CD4-positive, alpha-beta T cell (primary cell): ENCODE results near the gene ARHGEF33. TPM values are rescaled to one million over a fixed set of nuclear protein-coding genes. Genes with fewer than 3 reads are reported as not detected.

Experiments used
- ATAC-seq: fragments of 200-7000 bp; cut with Tn5 transposase; one replicate; pipeline ENCODE4 v1.10.0; 2022; ENCODE audit warnings: mild to moderate bottlenecking; ENCODE audit not compliant: poor library complexity
- CTCF ChIA-PET: fragments of 350-600 bp; sonication (Branson Sonifier 250); formaldehyde crosslinking; loops from one replicate; lab custom pipeline; 2021; ENCODE audit warnings: antibody characterized with exemption, inconsistent platforms; lab: Charles Lee
- POLR2A ChIA-PET: fragments of 350-600 bp; sonication (Branson Sonifier 250); formaldehyde crosslinking; loops from one replicate; lab custom pipeline; 2021; ENCODE audit warnings: antibody characterized with exemption, inconsistent platforms; lab: Charles Lee
- DNase-seq, 14 experiments: peaks; one replicate each; pipeline ENCODE4 v3.0.0-alpha.2; 2013 to 2020; ENCODE audit warnings: mixed read lengths in 2 of 14
- H3K27ac ChIP-seq, 2 donors: one replicate each; pipeline versions ENCODE4 v1.5.1 to v1.7.0; 2013; ENCODE audit warnings: low read length in 2 of 2, low read depth in 1 of 2, mild to moderate bottlenecking in 1 of 2
- H3K27me3 ChIP-seq, 2 experiments: 1 replicate in 1 of 2; 2 replicates in 1 of 2; pipeline versions ENCODE4 v1.6.1 to v1.7.0; 2013; ENCODE audit warnings: low read length in 2 of 2, control low read depth in 1 of 2, mild to moderate bottlenecking in 1 of 2, moderate library complexity in 1 of 2; ENCODE audit not compliant: insufficient read depth in 2 of 2, control insufficient read depth in 1 of 2
- H3K36me3 ChIP-seq: one replicate; pipeline ENCODE4 v1.6.1; 2013; ENCODE audit warnings: low read length, control low read depth; ENCODE audit not compliant: insufficient read depth
- H3K4me1 ChIP-seq: one replicate; pipeline ENCODE4 v1.6.1; 2013; ENCODE audit warnings: low read length, control low read depth; ENCODE audit not compliant: insufficient read depth
- H3K4me3 ChIP-seq: one replicate; pipeline ENCODE4 v1.5.1; 2013; ENCODE audit warnings: mild to moderate bottlenecking, low read length, moderate library complexity
- H3K9me3 ChIP-seq, 2 experiments: 1 replicate in 1 of 2; 2 replicates in 1 of 2; pipeline versions ENCODE4 v1.6.1 to v1.7.0; 2013; ENCODE audit warnings: low read length in 2 of 2, mild to moderate bottlenecking in 2 of 2, control low read depth in 1 of 2, moderate library complexity in 1 of 2; ENCODE audit not compliant: control insufficient read depth in 1 of 2, insufficient read depth in 1 of 2
- H3K27ac Mint-ChIP-seq: one replicate; pipeline ENCODE4 v1.8.0; 2020; ENCODE audit warnings: mixed read lengths
- H3K27me3 Mint-ChIP-seq: one replicate; pipeline ENCODE4 v1.8.0; 2021; ENCODE audit warnings: mixed read lengths
- H3K36me3 Mint-ChIP-seq: one replicate; pipeline ENCODE4 v1.8.0; 2021; ENCODE audit warnings: low read depth, mixed read lengths
- H3K4me1 Mint-ChIP-seq: one replicate; pipeline ENCODE4 v1.8.0; 2021; ENCODE audit warnings: low read depth, mixed read lengths
- H3K4me3 Mint-ChIP-seq: one replicate; pipeline ENCODE4 v1.8.0; 2020; ENCODE audit warnings: mild to moderate bottlenecking, mixed read lengths
- H3K9me3 Mint-ChIP-seq: one replicate; pipeline ENCODE4 v1.8.0; 2020; ENCODE audit warnings: mixed read lengths
- intact Hi-C, 2 experiments: fragments of 100-400 bp; cut with DNase I in 1 of 2; cut with micrococcal nuclease in 1 of 2; formaldehyde crosslinking; loops; one replicate each; pipeline versions ENCODE4 v1.15.1 to v1.9.0; 2023 to 2025; cut with DNase I, micrococcal nuclease
- total RNA-seq, 174 experiments: library from RNA in 2 of 174; stranded (reverse) in 2 of 174; gene quantifications; one replicate each; pipeline ENCODE4 v1.2.3 and lab custom pipeline; 2021 to 2026
- TF ChIP-seq, protein P1 (sequence below): fragments of 200-600 bp; IDR thresholded peaks from one replicate; pipeline ENCODE4 v1.8.0; 2022; ENCODE audit warnings: antibody characterized with exemption, mild to moderate bottlenecking

The ARHGEF33 gene
- total RNA-seq, 2 experiments from 2014 or later, result not detected

DNA sequence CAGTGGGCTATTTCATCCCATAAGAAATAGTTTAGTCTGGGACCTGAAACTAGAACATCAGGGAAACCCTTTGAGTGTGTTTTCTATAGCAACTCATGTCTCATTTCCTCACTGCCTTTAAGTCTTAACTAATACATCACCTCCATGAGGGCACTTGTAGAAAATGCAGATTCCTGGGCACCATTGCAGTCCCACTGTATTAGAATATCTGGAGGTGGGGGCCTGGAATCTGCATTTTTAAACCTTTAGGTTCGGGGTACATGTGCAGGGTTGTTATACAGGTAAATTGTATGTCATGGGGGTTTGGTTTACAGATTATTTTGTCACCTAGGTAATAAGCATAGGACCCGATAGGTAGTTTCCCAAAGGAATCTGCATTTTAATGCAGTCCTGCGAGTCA lies 87.4 kb downstream of the ARHGEF33 start:
- Histone ChIP-seq H3K27me3 (no peaks in the 10 kb centered on the region), H3K36me3 (no peaks in the 10 kb centered on the region), H3K4me3 (no peak overlapping the region), H3K4me1 (no peaks in the 10 kb centered on the region), H3K9me3 (no peaks in the 10 kb centered on the region), H3K27ac (no peak overlapping the region)
- intact Hi-C loops, result no loop called here
- ChIA-PET CTCF (no interaction called here), POLR2A (no interaction called here)
- DNase-seq (no peak), ATAC-seq (no peak)
- Mint-ChIP-seq H3K4me1 (no peaks in the 10 kb centered on the region), H3K27ac (no peak overlapping the region), H3K9me3 (no peaks in the 10 kb centered on the region), H3K4me3 (no peak overlapping the region), H3K36me3 (no peaks in the 10 kb centered on the region), H3K27me3 (no peaks in the 10 kb centered on the region)
- TF ChIP-seq, protein P1, sequence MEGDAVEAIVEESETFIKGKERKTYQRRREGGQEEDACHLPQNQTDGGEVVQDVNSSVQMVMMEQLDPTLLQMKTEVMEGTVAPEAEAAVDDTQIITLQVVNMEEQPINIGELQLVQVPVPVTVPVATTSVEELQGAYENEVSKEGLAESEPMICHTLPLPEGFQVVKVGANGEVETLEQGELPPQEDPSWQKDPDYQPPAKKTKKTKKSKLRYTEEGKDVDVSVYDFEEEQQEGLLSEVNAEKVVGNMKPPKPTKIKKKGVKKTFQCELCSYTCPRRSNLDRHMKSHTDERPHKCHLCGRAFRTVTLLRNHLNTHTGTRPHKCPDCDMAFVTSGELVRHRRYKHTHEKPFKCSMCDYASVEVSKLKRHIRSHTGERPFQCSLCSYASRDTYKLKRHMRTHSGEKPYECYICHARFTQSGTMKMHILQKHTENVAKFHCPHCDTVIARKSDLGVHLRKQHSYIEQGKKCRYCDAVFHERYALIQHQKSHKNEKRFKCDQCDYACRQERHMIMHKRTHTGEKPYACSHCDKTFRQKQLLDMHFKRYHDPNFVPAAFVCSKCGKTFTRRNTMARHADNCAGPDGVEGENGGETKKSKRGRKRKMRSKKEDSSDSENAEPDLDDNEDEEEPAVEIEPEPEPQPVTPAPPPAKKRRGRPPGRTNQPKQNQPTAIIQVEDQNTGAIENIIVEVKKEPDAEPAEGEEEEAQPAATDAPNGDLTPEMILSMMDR, result no peak

DNA sequence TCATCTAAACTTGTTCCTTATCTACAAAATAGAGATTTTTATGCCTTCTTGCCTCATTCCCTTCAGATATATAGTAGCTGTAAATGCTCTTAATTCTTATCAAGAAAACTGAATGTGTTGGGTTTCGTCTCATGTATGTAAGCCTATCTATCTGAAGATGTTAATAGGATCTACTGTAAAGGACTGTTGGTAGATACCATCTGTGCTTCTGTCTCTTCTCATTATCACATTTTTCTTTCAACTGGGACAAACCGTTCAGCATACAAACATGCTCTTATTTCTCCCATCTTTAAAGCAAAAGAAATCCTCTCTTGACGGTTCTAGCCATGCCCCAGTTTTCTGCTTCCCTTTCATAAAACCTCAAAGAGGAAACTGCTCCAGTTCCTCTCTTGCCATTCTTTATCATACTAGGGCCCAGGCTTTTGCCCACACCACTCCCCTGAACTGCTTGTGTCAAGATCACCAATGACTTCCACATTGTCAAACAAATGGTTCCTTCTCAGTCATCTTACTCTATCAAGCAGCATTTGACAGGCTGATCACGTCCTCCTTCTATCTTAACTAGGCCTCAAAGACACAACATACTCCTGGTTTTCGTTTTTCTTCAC lies 88.7 kb downstream of the ARHGEF33 start:
- TF ChIP-seq, protein P1, result no peak
- no peaks in the 10 kb centered on the region for H3K4me1 ChIP-seq
- ChIA-PET CTCF (no interaction called here), POLR2A (no interaction called here)
- intact Hi-C loops, result no loop called here
- H3K9me3 Mint-ChIP-seq, result no peaks in the 10 kb centered on the region
- H3K4me1 Mint-ChIP-seq, result no peaks in the 10 kb centered on the region
- no peaks in the 10 kb centered on the region for H3K27me3 ChIP-seq
- no peak for ATAC-seq
- no peak overlapping the region for H3K4me3 Mint-ChIP-seq
- DNase-seq, result peak in 3 of 14 experiments; percentile 1 to 9 (median 5)
- no peaks in the 10 kb centered on the region for H3K27me3 Mint-ChIP-seq
- H3K9me3 ChIP-seq, result no peaks in the 10 kb centered on the region
- no peak overlapping the region for H3K4me3 ChIP-seq
- H3K27ac ChIP-seq, result no peak overlapping the region
- H3K36me3 Mint-ChIP-seq, result peaks cover 3% of the 10 kb centered on the region
- H3K36me3 ChIP-seq, result no peaks in the 10 kb centered on the region
- H3K27ac Mint-ChIP-seq, result no peak overlapping the region

DNA sequence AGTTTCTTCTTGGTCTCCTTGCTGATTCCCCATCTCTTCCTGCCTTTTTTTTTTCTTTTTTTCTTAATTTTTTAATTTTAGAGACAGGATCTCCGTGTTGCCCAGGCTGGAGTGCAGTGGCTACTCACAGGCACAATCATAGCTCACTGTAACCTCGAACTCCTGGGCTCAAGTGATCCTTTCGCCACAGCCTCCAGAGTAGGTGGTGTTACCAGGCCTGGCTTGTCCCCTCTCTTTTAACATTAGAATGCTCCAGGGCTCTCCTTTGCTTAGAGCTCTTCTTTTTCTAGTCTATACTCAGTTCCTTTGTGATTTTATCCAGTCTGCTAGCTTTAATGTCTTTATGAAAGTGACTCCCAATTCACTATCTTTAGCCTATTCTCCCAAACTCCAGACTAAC lies 89.2 kb downstream of the ARHGEF33 start:
- H3K27ac ChIP-seq, result no peak overlapping the region
- Mint-ChIP-seq H3K9me3 (no peaks in the 10 kb centered on the region), H3K36me3 (peaks cover 8% of the 10 kb centered on the region), H3K27ac (no peak overlapping the region), H3K27me3 (no peaks in the 10 kb centered on the region), H3K4me1 (no peaks in the 10 kb centered on the region), H3K4me3 (no peak overlapping the region)
- no peaks in the 10 kb centered on the region for H3K27me3 ChIP-seq
- ATAC-seq (no peak), DNase-seq (no peak)
- H3K4me3 ChIP-seq, result no peak overlapping the region
- CTCF ChIA-PET, result no interaction called here
- H3K36me3 ChIP-seq, result no peaks in the 10 kb centered on the region
- TF ChIP-seq, protein P1, result no peak
- H3K9me3 ChIP-seq, result no peaks in the 10 kb centered on the region
- no peaks in the 10 kb centered on the region for H3K4me1 ChIP-seq
- POLR2A ChIA-PET, result no interaction called here
- intact Hi-C loops, result no loop called here
